ENCODE data around the gene ATG2A.

GRCh38 chr11:64849598-64850356 is 67.2 kb downstream of the ATG2A start:
- TF ChIP-seq CTCF (IDR thresholded peaks at IDR 0.05) (no peak), POLR2A (IDR thresholded peaks at IDR 0.05) (no peak)

All from adrenal gland (tissue), 5 donors.